Measurements from ENCODE around the gene RBM8A.
A peak's percentile ranks its signal among the peaks of the same experiment; 100 is the strongest.

The RBM8A gene

GRCh38 chr1:145877923-145878486 lies 49.3 kb downstream of the RBM8A start:
- DNase-seq (ENCODE audit: low spot score) = no peak

GRCh38 chr1:145874646-145875045 lies 52.6 kb downstream of the RBM8A start:
- no peak for DNase-seq (ENCODE audit: low spot score)

- peak; percentile 72 for DNase-seq (ENCODE audit: low spot score)
Observed at GRCh38 chr1:145871994-145872924, 55.0 kb downstream of the RBM8A start.
